ENCODE measurements around the gene DTNBP1.

Gene DTNBP1

GRCh38 chr6:15500078-15500740 is 162.6 kb downstream of the DTNBP1 start:
- no peak for DNase-seq

GRCh38 chr6:15499591-15499990 is 163.2 kb downstream of the DTNBP1 start:
- DNase-seq: no peak

- DNase-seq: no peak
Observed at GRCh38 chr6:15499125-15499524, 163.7 kb downstream of the DTNBP1 start.

- DNase-seq: no peak
Observed at GRCh38 chr6:15498640-15499039, 164.2 kb downstream of the DTNBP1 start.

- DNase-seq: no peak
Observed at GRCh38 chr6:15496345-15497131, 166.3 kb downstream of the DTNBP1 start.

GRCh38 chr6:15495375-15495901 is 167.4 kb downstream of the DTNBP1 start:
- no peak for DNase-seq

- no peak for DNase-seq
Observed at GRCh38 chr6:15493437-15494168, 169.2 kb downstream of the DTNBP1 start.

- DNase-seq: no peak
Observed at GRCh38 chr6:15491986-15492269, 170.9 kb downstream of the DTNBP1 start.

GRCh38 chr6:15491255-15491985 is 171.4 kb downstream of the DTNBP1 start:
- DNase-seq: peak; percentile 16 to 59 (median 36)

GRCh38 chr6:15490242-15491100 is 172.4 kb downstream of the DTNBP1 start:
- no peak for DNase-seq

GRCh38 chr6:15489261-15489962 is 173.4 kb downstream of the DTNBP1 start:
- no peak for DNase-seq

GRCh38 chr6:15487262-15487661 is 175.6 kb downstream of the DTNBP1 start:
- DNase-seq: no peak

- no peak for DNase-seq
Observed at GRCh38 chr6:15485936-15486335, 176.9 kb downstream of the DTNBP1 start.

GRCh38 chr6:15484821-15485220 is 178.0 kb downstream of the DTNBP1 start:
- DNase-seq: no peak

GRCh38 chr6:15484140-15484539 is 178.7 kb downstream of the DTNBP1 start:
- DNase-seq: no peak

- no peak for DNase-seq
Observed at GRCh38 chr6:15483060-15483459, 179.8 kb downstream of the DTNBP1 start.

GRCh38 chr6:15481390-15482291 is 181.2 kb downstream of the DTNBP1 start:
- no peak for DNase-seq

- no peak for DNase-seq
Observed at GRCh38 chr6:15480525-15480924, 182.3 kb downstream of the DTNBP1 start.

- no peak for DNase-seq
Observed at GRCh38 chr6:15479761-15480160, 183.1 kb downstream of the DTNBP1 start.

GRCh38 chr6:15477746-15478145 is 185.1 kb downstream of the DTNBP1 start:
- DNase-seq: no peak

All from activated naive CD4-positive, alpha-beta T cell (primary cell).